SK-N-MC (cell line): ENCODE data around the gene IFT80.

Experiments used
- DNase-seq: peaks from one replicate; pipeline ENCODE4 v3.0.0-alpha.2; 2011; ENCODE audit warnings: low read depth, low spot score
- H3K27ac ChIP-seq: fragments of 200-600 bp; sonication (generic); 2 replicates; pipeline ENCODE4 v1.5.1; 2016; ENCODE audit warnings: mixed run types
- H3K36me3 ChIP-seq: fragments of 200-600 bp; sonication (generic); 2 replicates; pipeline ENCODE4 v1.6.1; 2017; ENCODE audit warnings: antibody characterized with exemption, low read length, mixed read lengths; ENCODE audit not compliant: insufficient read depth
- H3K4me3 ChIP-seq: fragments of 200-600 bp; sonication (generic); 2 replicates; pipeline ENCODE4 v1.5.1; 2016
- H3K9ac ChIP-seq: fragments of 200-600 bp; sonication (generic); 2 replicates; pipeline ENCODE4 v1.8.0; 2017; ENCODE audit warnings: mixed run types, mixed read lengths; ENCODE audit not compliant: insufficient read length
- H3K9me3 ChIP-seq: fragments of 200-600 bp; sonication (generic); 2 replicates; pipeline ENCODE4 v1.6.1; 2017; ENCODE audit warnings: low read depth, mild to moderate bottlenecking, antibody characterized with exemption, low read length, moderate library complexity, mixed read lengths
- EZH2 ChIP-seq: fragments of 200-600 bp; sonication (generic); IDR thresholded peaks from one replicate; pipeline ENCODE4 v1.6.1; 2017; ENCODE audit warnings: antibody characterized with exemption
- FOXP2 ChIP-seq: optimal IDR thresholded peaks from 2 replicates; pipeline ENCODE3; 2011; ENCODE audit warnings: mild to moderate bottlenecking, moderate library complexity; ENCODE audit not compliant: insufficient read depth; ENCODE audit errors: extremely low read length, control extremely low read depth
- POLR2AphosphoS5 ChIP-seq: IDR thresholded peaks from 2 replicates; pipeline ENCODE4 v1.6.1; 2012; ENCODE audit warnings: mild to moderate bottlenecking, low read depth, low read length, borderline replicate concordance

The IFT80 gene

GRCh38 chr3:160319322-160319721, 79.7 kb downstream of the IFT80 start:
- TF ChIP-seq POLR2AphosphoS5, result no peak
- no peak for TF ChIP-seq EZH2
- no peak for TF ChIP-seq FOXP2
- Histone ChIP-seq H3K9me3 (no peaks in the 10 kb centered on the region), H3K4me3 (no peak overlapping the region), H3K27ac (no peak overlapping the region), H3K36me3 (no peaks in the 10 kb centered on the region), H3K9ac (no peak overlapping the region)
- DNase-seq, result no peak

- Histone ChIP-seq H3K27ac (no peak overlapping the region), H3K36me3 (no peaks in the 10 kb centered on the region), H3K9ac (no peak overlapping the region), H3K9me3 (no peaks in the 10 kb centered on the region), H3K4me3 (no peak overlapping the region)
- no peak for DNase-seq
- TF ChIP-seq FOXP2 (no peak), POLR2AphosphoS5 (no peak), EZH2 (no peak)
Measured at GRCh38 chr3:160314995-160315394, 84.0 kb downstream of the IFT80 start.

- H3K9me3 ChIP-seq, result no peaks in the 10 kb centered on the region
- H3K36me3 ChIP-seq, result no peaks in the 10 kb centered on the region
- no peak for TF ChIP-seq POLR2AphosphoS5
- no peak for TF ChIP-seq FOXP2
- TF ChIP-seq EZH2, result no peak
- H3K4me3 ChIP-seq, result no peak overlapping the region
- no peak overlapping the region for H3K27ac ChIP-seq
- no peak for DNase-seq
- no peak overlapping the region for H3K9ac ChIP-seq
Measured at GRCh38 chr3:160312014-160312624, 86.9 kb downstream of the IFT80 start.

- no peak overlapping the region for H3K27ac ChIP-seq
- no peak for DNase-seq
- TF ChIP-seq FOXP2 (no peak), EZH2 (no peak), POLR2AphosphoS5 (no peak)
Measured at GRCh38 chr3:160302806-160303205, 96.2 kb downstream of the IFT80 start.

GRCh38 chr3:160296591-160296990, 102.4 kb downstream of the IFT80 start:
- Histone ChIP-seq H3K27ac (no peak overlapping the region), H3K36me3 (no peaks in the 10 kb centered on the region), H3K9me3 (no peaks in the 10 kb centered on the region), H3K9ac (no peak overlapping the region), H3K4me3 (no peak overlapping the region)
- DNase-seq, result no peak
- TF ChIP-seq FOXP2 (no peak), POLR2AphosphoS5 (no peak), EZH2 (no peak)

More at GRCh38 chr3:160302806-160303205, 96.2 kb downstream of the IFT80 start:
- H3K36me3 ChIP-seq, result no peaks in the 10 kb centered on the region
- no peak overlapping the region for H3K9ac ChIP-seq
- no peak overlapping the region for H3K4me3 ChIP-seq
- H3K9me3 ChIP-seq, result no peaks in the 10 kb centered on the region

GRCh38 chr3:160291909-160292299, 107.1 kb downstream of the IFT80 start:
- no peak overlapping the region for H3K9ac ChIP-seq
- no peak for TF ChIP-seq POLR2AphosphoS5
- no peak for TF ChIP-seq EZH2
- TF ChIP-seq FOXP2, result no peak
- H3K9me3 ChIP-seq, result no peaks in the 10 kb centered on the region
- no peak overlapping the region for H3K4me3 ChIP-seq
- H3K36me3 ChIP-seq, result no peaks in the 10 kb centered on the region
- no peak for DNase-seq
- H3K27ac ChIP-seq, result no peak overlapping the region

GRCh38 chr3:160291290-160291908, 107.6 kb downstream of the IFT80 start:
- Histone ChIP-seq H3K9me3 (no peaks in the 10 kb centered on the region), H3K36me3 (no peaks in the 10 kb centered on the region), H3K9ac (no peak overlapping the region), H3K4me3 (no peak overlapping the region), H3K27ac (no peak overlapping the region)
- DNase-seq, result no peak
- no peak for TF ChIP-seq FOXP2
- no peak for TF ChIP-seq EZH2
- no peak for TF ChIP-seq POLR2AphosphoS5

GRCh38 chr3:160287666-160288065, 111.4 kb downstream of the IFT80 start:
- Histone ChIP-seq H3K36me3 (no peaks in the 10 kb centered on the region), H3K9me3 (no peaks in the 10 kb centered on the region), H3K4me3 (no peak overlapping the region), H3K9ac (no peak overlapping the region), H3K27ac (no peak overlapping the region)
- TF ChIP-seq POLR2AphosphoS5, result no peak
- no peak for TF ChIP-seq EZH2
- no peak for TF ChIP-seq FOXP2
- DNase-seq, result no peak
